Activated CD8-positive, alpha-beta T cell treated with anti-CD3 and anti-CD28 coated beads, Interleukin-2, amount 10 ng/mL, durations not matched to agents 7 days and 5 days (primary cell): ENCODE data around the gene ARRB1. TPM values are rescaled to one million over a fixed set of nuclear protein-coding genes. Genes with fewer than 3 reads are reported as not detected.

Experiments used
- ATAC-seq: fragments of 150-1000 bp; cut with Tn5 transposase; one replicate; pipeline ENCODE4 v1.10.0; 2021; ENCODE audit warnings: moderate library complexity
- CTCF ChIA-PET: fragments of 350-600 bp; sonication (Branson Sonifier 250); formaldehyde crosslinking; loops from one replicate; lab custom pipeline; 2021; ENCODE audit warnings: antibody characterized with exemption; lab: Charles Lee
- POLR2A ChIA-PET: fragments of 350-600 bp; sonication (Branson Sonifier 250); formaldehyde crosslinking; loops from one replicate; lab custom pipeline; 2021; ENCODE audit warnings: antibody characterized with exemption; lab: Charles Lee
- DNase-seq: peaks from one replicate; pipeline ENCODE4 v3.0.0-alpha.2; 2020
- H3K27ac Mint-ChIP-seq: one replicate; pipeline ENCODE4 v1.8.0; 2021; ENCODE audit warnings: mild to moderate bottlenecking, mixed read lengths
- H3K27me3 Mint-ChIP-seq: one replicate; pipeline ENCODE4 v1.8.0; 2021; ENCODE audit warnings: low read depth, mixed read lengths
- H3K36me3 Mint-ChIP-seq: one replicate; pipeline ENCODE4 v1.8.0; 2021; ENCODE audit warnings: low read depth, mixed read lengths
- H3K4me1 Mint-ChIP-seq: one replicate; pipeline ENCODE4 v1.8.0; 2021; ENCODE audit warnings: low read depth, mixed read lengths
- H3K4me3 Mint-ChIP-seq: one replicate; pipeline ENCODE4 v1.8.0; 2021; ENCODE audit warnings: mild to moderate bottlenecking, mixed read lengths
- H3K9me3 Mint-ChIP-seq: one replicate; pipeline ENCODE4 v1.8.0; 2022; ENCODE audit warnings: mixed read lengths; ENCODE audit not compliant: insufficient read depth
- total RNA-seq, 2 experiments: library from RNA; stranded (reverse); gene quantifications; one replicate each; pipeline ENCODE4 v1.2.3, GENCODE V29; 2021

Gene ARRB1
- total RNA-seq, 2 experiments from 2014 or later, result 69.4 to 82.6 TPM

- Mint-ChIP-seq H3K9me3 (no peaks in the 10 kb centered on the region), H3K4me1 (peaks cover 9% of the 10 kb centered on the region), H3K36me3 (peaks cover 11% of the 10 kb centered on the region), H3K27me3 (no peaks in the 10 kb centered on the region), H3K4me3 (no peak overlapping the region), H3K27ac (no peak overlapping the region)
- CTCF ChIA-PET, result interaction anchor here (2.9 kb wide), 1 partner anchor 18 kb away, joined by 13 read pairs; no protein-coding TSS in a partner anchor
- POLR2A ChIA-PET, result no interaction called here
- no peak for DNase-seq
- no peak for ATAC-seq
These were observed 53.1 kb downstream of the ARRB1 start for GRCh38 chr11:75298191-75298975.

- ATAC-seq (no peak), DNase-seq (no peak)
- CTCF ChIA-PET, result interaction anchor here (1.8 kb wide), 1 partner anchor 14 kb away, joined by 6 read pairs; no protein-coding TSS in a partner anchor
- Mint-ChIP-seq H3K4me1 (peaks cover 8% of the 10 kb centered on the region), H3K36me3 (peaks cover 12% of the 10 kb centered on the region), H3K27me3 (no peaks in the 10 kb centered on the region), H3K4me3 (no peak overlapping the region), H3K27ac (no peak overlapping the region), H3K9me3 (no peaks in the 10 kb centered on the region)
- POLR2A ChIA-PET, result interaction anchor here (0.9 to 1.0 kb wide), 2 partner anchors 9 to 19 kb away, joined by 3 to 4 read pairs; no protein-coding TSS in a partner anchor
These were observed 57.6 kb downstream of the ARRB1 start for GRCh38 chr11:75293903-75294302.

- no peaks in the 10 kb centered on the region for H3K9me3 Mint-ChIP-seq
- H3K27me3 Mint-ChIP-seq, result no peaks in the 10 kb centered on the region
- peak overlapping the region; percentile 4 for H3K27ac Mint-ChIP-seq
- ATAC-seq, result no peak
- ChIA-PET POLR2A (interaction anchor here (0.9 to 1.0 kb wide), 2 partner anchors 8 to 18 kb away, joined by 3 to 4 read pairs; no protein-coding TSS in a partner anchor), CTCF (interaction anchor here (1.6 to 1.8 kb wide), 2 partner anchors 13 to 96 kb away, joined by 6 to 7 read pairs; no protein-coding TSS in a partner anchor)
- H3K36me3 Mint-ChIP-seq, result peaks cover 13% of the 10 kb centered on the region
- H3K4me1 Mint-ChIP-seq, result peaks cover 8% of the 10 kb centered on the region
- DNase-seq, result no peak
- no peak overlapping the region for H3K4me3 Mint-ChIP-seq
These were observed 58.5 kb downstream of the ARRB1 start for GRCh38 chr11:75292943-75293342.

- ATAC-seq (no peak), DNase-seq (no peak)
- no peak overlapping the region for H3K27ac Mint-ChIP-seq
- no peak overlapping the region for H3K4me3 Mint-ChIP-seq
- ChIA-PET POLR2A (no interaction called here), CTCF (interaction anchor here (1.6 kb wide), 1 partner anchor 97 kb away, joined by 7 read pairs; no protein-coding TSS in a partner anchor)
- H3K36me3 Mint-ChIP-seq, result peaks cover 8% of the 10 kb centered on the region
- no peaks in the 10 kb centered on the region for H3K9me3 Mint-ChIP-seq
- H3K27me3 Mint-ChIP-seq, result no peaks in the 10 kb centered on the region
- H3K4me1 Mint-ChIP-seq, result peaks cover 8% of the 10 kb centered on the region
These were observed 59.7 kb downstream of the ARRB1 start for GRCh38 chr11:75291741-75292140.

GRCh38 chr11:75289919-75290318 is 61.5 kb downstream of the ARRB1 start:
- ChIA-PET CTCF (interaction anchor here (1.0 to 1.6 kb wide), 2 partner anchors 10 to 19 kb away, joined by 3 to 6 read pairs; no protein-coding TSS in a partner anchor), POLR2A (interaction anchor here (0.6 kb wide), 1 partner anchor 11 kb away, joined by 3 read pairs; no protein-coding TSS in a partner anchor)
- Mint-ChIP-seq H3K27ac (no peak overlapping the region), H3K4me3 (no peak overlapping the region), H3K4me1 (peaks cover 8% of the 10 kb centered on the region), H3K27me3 (no peaks in the 10 kb centered on the region), H3K36me3 (peaks cover 2% of the 10 kb centered on the region), H3K9me3 (no peaks in the 10 kb centered on the region)
- no peak for ATAC-seq
- no peak for DNase-seq

GRCh38 chr11:75289511-75289760 is 62.0 kb downstream of the ARRB1 start:
- Mint-ChIP-seq H3K36me3 (peaks cover 2% of the 10 kb centered on the region), H3K4me1 (peaks cover 8% of the 10 kb centered on the region), H3K27me3 (no peaks in the 10 kb centered on the region), H3K9me3 (no peaks in the 10 kb centered on the region), H3K4me3 (no peak overlapping the region), H3K27ac (no peak overlapping the region)
- ChIA-PET CTCF (interaction anchor here (1.0 to 1.6 kb wide), 2 partner anchors 9 to 19 kb away, joined by 3 to 6 read pairs; no protein-coding TSS in a partner anchor), POLR2A (no interaction called here)
- no peak for DNase-seq
- no peak for ATAC-seq

- H3K4me1 Mint-ChIP-seq, result no peaks in the 10 kb centered on the region
- no peaks in the 10 kb centered on the region for H3K27me3 Mint-ChIP-seq
- ChIA-PET CTCF (interaction anchor here (1.1 kb wide), 1 partner anchor 164 kb away, joined by 3 read pairs; no protein-coding TSS in a partner anchor), POLR2A (no interaction called here)
- H3K9me3 Mint-ChIP-seq, result no peaks in the 10 kb centered on the region
- no peak overlapping the region for H3K4me3 Mint-ChIP-seq
- peaks cover 2% of the 10 kb centered on the region for H3K36me3 Mint-ChIP-seq
- DNase-seq (no peak), ATAC-seq (no peak)
- no peak overlapping the region for H3K27ac Mint-ChIP-seq
These were observed 63.9 kb downstream of the ARRB1 start for GRCh38 chr11:75287579-75287978.

GRCh38 chr11:75286826-75287465 is 64.5 kb downstream of the ARRB1 start:
- Mint-ChIP-seq H3K4me1 (no peaks in the 10 kb centered on the region), H3K27me3 (no peaks in the 10 kb centered on the region), H3K27ac (peak overlapping the region; percentile 2), H3K36me3 (peaks cover 2% of the 10 kb centered on the region), H3K4me3 (no peak overlapping the region), H3K9me3 (no peaks in the 10 kb centered on the region)
- CTCF ChIA-PET, result interaction anchor here (1.1 kb wide), 1 partner anchor 165 kb away, joined by 3 read pairs; no protein-coding TSS in a partner anchor
- POLR2A ChIA-PET, result no interaction called here
- ATAC-seq (no peak), DNase-seq (no peak)

- Mint-ChIP-seq H3K27ac (no peak overlapping the region), H3K4me3 (no peak overlapping the region), H3K27me3 (no peaks in the 10 kb centered on the region), H3K9me3 (no peaks in the 10 kb centered on the region), H3K4me1 (no peaks in the 10 kb centered on the region), H3K36me3 (peaks cover 6% of the 10 kb centered on the region)
- POLR2A ChIA-PET, result interaction anchor here (1.5 kb wide), 1 partner anchor 8 kb away, joined by 4 read pairs; no protein-coding TSS in a partner anchor
- no peak for DNase-seq
- CTCF ChIA-PET, result interaction anchor here (1.1 kb wide), 1 partner anchor 98 kb away, joined by 3 read pairs; no protein-coding TSS in a partner anchor
- no peak for ATAC-seq
These were observed 65.6 kb downstream of the ARRB1 start for GRCh38 chr11:75285776-75286360.

GRCh38 chr11:75283391-75283931 is 68.0 kb downstream of the ARRB1 start:
- ChIA-PET CTCF (interaction anchor here (1.1 to 13.3 kb wide), 3 partner anchors 47 to 125 kb away, joined by 3 to 401 read pairs (median 48); no protein-coding TSS in a partner anchor), POLR2A (interaction anchor here (0.7 kb wide), 1 partner anchor 100 kb away, joined by 3 read pairs; no protein-coding TSS in a partner anchor)
- Mint-ChIP-seq H3K4me3 (no peak overlapping the region), H3K36me3 (peaks cover 17% of the 10 kb centered on the region), H3K27me3 (no peaks in the 10 kb centered on the region), H3K9me3 (no peaks in the 10 kb centered on the region), H3K27ac (no peak overlapping the region), H3K4me1 (peaks cover 4% of the 10 kb centered on the region)
- no peak for DNase-seq
- ATAC-seq, result no peak

GRCh38 chr11:75281469-75282095 is 69.9 kb downstream of the ARRB1 start:
- H3K4me1 Mint-ChIP-seq, result peaks cover 18% of the 10 kb centered on the region
- ChIA-PET CTCF (interaction anchor here (0.7 to 13.3 kb wide), 7 partner anchors 11 to 153 kb away, joined by 3 to 401 read pairs (median 13); no protein-coding TSS in a partner anchor), POLR2A (no interaction called here)
- H3K27me3 Mint-ChIP-seq, result no peaks in the 10 kb centered on the region
- ATAC-seq (no peak), DNase-seq (no peak)
- H3K4me3 Mint-ChIP-seq, result no peak overlapping the region
- no peaks in the 10 kb centered on the region for H3K9me3 Mint-ChIP-seq
- peaks cover 34% of the 10 kb centered on the region for H3K36me3 Mint-ChIP-seq
- H3K27ac Mint-ChIP-seq, result no peak overlapping the region
